Measurements from ENCODE around the gene UGT8.
"Not testable (repeated sequence)": the region's sequence is repeated elsewhere in the genome, so short reads cannot be mapped to it uniquely, and the experiment has no call there.

Gene UGT8

DNA sequence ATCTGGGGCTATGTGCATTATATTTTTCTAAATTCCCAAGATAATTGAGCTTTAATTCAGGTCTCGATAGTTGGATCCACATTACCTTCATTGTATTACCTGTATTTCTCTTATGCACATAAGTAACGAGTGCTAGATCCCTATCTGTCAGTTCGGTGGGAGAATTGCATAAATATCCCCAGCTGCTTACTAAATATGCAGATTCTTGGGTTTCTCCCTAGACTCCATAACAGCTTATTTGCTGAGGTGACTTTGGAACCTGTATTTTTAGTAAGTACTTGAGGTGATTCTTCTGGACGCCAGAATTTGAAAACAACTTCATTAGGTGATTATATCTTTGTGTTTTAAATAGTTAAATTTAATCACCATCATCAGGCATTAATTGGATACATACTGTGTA is 15.0 kb downstream of the UGT8 start:
- TF ChIP-seq, protein P1, sequence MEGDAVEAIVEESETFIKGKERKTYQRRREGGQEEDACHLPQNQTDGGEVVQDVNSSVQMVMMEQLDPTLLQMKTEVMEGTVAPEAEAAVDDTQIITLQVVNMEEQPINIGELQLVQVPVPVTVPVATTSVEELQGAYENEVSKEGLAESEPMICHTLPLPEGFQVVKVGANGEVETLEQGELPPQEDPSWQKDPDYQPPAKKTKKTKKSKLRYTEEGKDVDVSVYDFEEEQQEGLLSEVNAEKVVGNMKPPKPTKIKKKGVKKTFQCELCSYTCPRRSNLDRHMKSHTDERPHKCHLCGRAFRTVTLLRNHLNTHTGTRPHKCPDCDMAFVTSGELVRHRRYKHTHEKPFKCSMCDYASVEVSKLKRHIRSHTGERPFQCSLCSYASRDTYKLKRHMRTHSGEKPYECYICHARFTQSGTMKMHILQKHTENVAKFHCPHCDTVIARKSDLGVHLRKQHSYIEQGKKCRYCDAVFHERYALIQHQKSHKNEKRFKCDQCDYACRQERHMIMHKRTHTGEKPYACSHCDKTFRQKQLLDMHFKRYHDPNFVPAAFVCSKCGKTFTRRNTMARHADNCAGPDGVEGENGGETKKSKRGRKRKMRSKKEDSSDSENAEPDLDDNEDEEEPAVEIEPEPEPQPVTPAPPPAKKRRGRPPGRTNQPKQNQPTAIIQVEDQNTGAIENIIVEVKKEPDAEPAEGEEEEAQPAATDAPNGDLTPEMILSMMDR (IDR thresholded peaks at IDR 0.05; ENCODE audit: low read depth, low read length): no peak
- no peak for DNase-seq (ENCODE audit: extremely low read depth, low read depth)

GRCh38 chr4:114615435-114615834 is 16.8 kb downstream of the UGT8 start:
- no peak for DNase-seq (ENCODE audit: extremely low read depth, low read depth)
- TF ChIP-seq, protein P1 (IDR thresholded peaks at IDR 0.05; ENCODE audit: low read depth, low read length): no peak

DNA sequence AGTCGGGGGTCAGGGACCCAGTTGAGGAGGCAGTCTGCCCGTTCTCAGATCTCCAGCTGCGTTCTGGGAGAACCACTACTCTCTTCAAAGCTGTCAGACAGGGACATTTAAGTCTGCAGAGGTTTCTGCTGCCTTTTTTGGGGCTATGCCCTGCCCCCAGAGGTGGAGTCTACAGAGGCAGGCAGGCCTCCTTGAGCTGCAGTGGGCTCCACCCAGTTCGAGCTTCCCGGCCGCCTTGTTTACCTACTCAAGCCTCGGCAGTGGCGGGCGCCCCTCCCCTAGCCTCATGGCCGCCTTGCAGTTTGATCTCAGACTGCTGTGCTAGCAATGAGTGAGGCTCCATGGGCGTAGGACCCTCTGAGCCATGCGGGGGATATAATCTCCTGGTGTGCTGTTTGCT is 17.4 kb downstream of the UGT8 start:
- not testable (repeated sequence) for DNase-seq (ENCODE audit: extremely low read depth, low read depth)

DNA sequence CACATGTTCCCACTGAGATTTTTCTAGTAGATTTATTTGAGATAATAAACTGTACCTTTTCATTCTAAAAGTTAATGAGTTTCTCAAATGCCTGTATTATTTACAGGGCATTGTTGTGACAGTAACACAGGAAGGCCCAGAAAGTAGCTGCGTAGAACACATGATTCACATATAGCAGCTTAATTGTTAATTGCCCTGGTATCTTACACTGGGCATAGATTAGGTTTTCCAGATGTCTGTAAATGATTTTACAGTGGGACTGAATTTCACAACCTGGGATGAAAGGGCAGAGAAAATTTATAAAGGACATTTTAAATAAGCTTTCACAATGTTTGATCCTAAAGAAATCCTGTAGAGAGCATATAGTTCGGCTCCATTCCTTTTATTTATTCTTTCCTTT is 27.6 kb downstream of the UGT8 start:
- TF ChIP-seq, protein P1 (IDR thresholded peaks at IDR 0.05; ENCODE audit: low read depth, low read length): no peak
- DNase-seq (ENCODE audit: extremely low read depth, low read depth): no peak

GRCh38 chr4:114636192-114636935 is 37.8 kb downstream of the UGT8 start:
- TF ChIP-seq, protein P1 (IDR thresholded peaks at IDR 0.05; ENCODE audit: low read depth, low read length): no peak
- no peak for DNase-seq (ENCODE audit: extremely low read depth, low read depth)

DNA sequence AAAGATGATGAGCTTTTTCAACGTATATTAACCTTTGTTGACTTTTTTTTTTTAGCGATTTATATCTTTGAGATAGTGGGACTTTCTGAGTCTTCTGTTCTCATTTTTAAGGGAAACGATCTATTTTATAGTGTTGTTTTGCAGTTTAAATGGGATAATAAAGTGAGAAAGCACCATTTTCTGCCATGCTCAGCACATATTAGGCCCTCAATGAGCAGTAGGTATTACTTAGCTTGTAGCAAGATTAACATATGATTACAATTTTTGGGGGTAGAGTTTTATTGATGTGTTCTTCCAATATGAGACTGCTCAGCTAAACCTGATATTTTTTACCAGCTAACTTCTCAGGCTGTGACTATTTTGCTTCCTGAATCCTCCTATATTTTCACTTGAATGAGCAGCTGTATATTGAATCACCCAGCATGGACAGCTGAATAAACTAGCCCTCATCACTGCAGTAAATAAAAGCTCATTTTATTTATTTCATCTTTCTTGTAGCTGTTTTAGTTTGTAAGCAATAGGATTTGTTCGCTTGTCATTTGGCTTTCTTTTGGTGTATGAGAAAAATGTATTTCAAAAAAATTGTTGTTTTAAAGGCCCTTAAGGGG is 43.7 kb downstream of the UGT8 start:
- TF ChIP-seq, protein P1 (IDR thresholded peaks at IDR 0.05; ENCODE audit: low read depth, low read length): no peak
- DNase-seq (ENCODE audit: extremely low read depth, low read depth): no peak

DNA sequence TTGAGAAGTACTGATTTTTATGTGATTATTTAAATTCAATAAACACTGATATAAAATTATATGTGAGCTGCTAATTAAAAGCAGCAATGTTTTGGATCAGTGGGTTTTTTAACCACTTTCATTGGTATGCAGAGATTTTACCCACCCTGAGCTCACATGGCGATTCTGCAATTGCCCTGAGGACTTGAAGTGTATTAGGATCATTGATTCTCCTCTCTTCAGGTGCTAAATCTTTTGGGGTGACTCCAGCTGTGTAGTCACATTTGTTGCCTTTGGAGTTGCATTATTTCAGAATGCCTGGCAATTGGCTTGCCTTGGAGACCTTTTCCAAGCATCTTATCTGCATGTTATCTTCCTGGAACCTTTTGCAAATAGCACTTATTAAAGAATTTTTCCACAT is 51.3 kb downstream of the UGT8 start:
- no peak for DNase-seq (ENCODE audit: extremely low read depth, low read depth)
- TF ChIP-seq, protein P1 (IDR thresholded peaks at IDR 0.05; ENCODE audit: low read depth, low read length): no peak

GRCh38 chr4:114653675-114654074 is 55.1 kb downstream of the UGT8 start:
- DNase-seq (ENCODE audit: extremely low read depth, low read depth): no peak
- TF ChIP-seq, protein P1 (IDR thresholded peaks at IDR 0.05; ENCODE audit: low read depth, low read length): no peak
